Fibroblast of lung (primary cell): ENCODE results near the gene COL25A1.

Experiments used
- CTCF ChIP-seq, 2 donors: IDR thresholded peaks in 1 of 2; conservative IDR thresholded peaks in 1 of 2; 1 replicate in 1 of 2; 2 replicates in 1 of 2; pipeline ENCODE4 v1.5.1; 2011 to 2012; ENCODE audit warnings: low read length in 2 of 2, control low read depth in 1 of 2, inconsistent platforms in 1 of 2, low read depth in 1 of 2, mild to moderate bottlenecking in 1 of 2
- EZH2 ChIP-seq: IDR thresholded peaks from 2 replicates; pipeline ENCODE4 v1.5.1; 2012; ENCODE audit warnings: low read length, control low read depth, mild to moderate bottlenecking; ENCODE audit errors: missing control alignments

- no peak for TF ChIP-seq CTCF (conservative IDR thresholded peaks at IDR 0.05 in 1 of 2, IDR thresholded peaks at IDR 0.05 in 1 of 2; ENCODE audit: low read depth in 1 of 2, low read length in 2 of 2)
- TF ChIP-seq EZH2, result no peak
These were observed 506.3 kb downstream of the COL25A1 start for GRCh38 chr4:108796173-108796572.
